ENCODE measurements around the gene ANP32B.

ANP32B gene

DNA sequence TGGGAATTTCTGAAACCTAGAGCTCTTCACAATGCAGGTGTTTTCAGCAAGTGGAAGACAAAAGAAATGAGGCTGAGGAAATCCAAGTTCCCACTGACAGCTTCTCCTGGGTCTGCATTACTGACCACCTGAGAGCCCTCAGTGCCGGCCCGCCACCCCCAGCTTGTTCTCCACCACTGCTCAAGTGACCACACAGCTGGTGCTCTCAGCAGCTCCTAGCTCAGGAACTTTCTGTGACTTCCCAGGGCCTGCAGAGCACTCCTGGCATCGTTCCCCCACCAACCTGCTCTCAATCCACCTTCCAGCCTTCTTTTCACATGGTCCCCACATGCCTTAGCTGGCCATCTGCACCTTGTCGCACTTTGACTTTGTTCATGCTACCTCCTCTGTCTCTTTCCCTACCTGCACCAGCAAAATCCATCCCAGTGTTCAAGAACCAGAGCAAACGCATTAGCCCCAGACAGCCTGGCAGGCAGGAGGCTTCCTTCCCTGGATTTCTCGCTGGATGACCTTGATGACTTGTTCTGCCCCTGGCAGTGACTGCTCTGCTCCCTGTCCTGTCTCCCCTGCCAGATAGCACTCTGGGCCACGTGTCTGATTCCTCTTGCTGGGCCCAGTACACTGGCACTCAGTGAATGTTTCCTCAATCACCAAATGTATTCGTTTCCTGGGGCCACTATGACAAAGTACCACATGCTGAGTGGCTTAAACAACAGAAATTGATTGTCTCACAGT is 38.3 kb downstream of the ANP32B start:
- DNase-seq = no peak

GRCh38 chr9:98022447-98022846 is 39.3 kb downstream of the ANP32B start:
- no peak for DNase-seq

DNA sequence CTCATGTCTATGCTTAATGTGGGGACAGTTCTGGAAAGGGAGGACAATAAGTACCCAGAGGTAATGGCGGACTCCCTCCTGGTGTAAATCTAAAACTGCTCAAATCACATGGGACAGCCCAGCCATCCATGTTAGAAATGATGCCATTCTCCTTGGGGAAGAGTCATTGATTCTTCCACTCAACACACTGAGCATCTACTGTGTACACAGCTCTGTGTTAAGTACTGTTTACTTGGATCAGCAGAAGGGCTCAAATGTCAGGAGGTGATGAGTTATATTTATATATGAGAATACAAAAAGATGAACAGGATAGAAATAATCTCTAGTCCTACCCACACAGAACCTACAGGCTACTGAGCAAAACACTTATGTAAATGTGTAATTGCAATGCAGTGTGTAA is 41.6 kb downstream of the ANP32B start:
- DNase-seq = no peak

GRCh38 chr9:98031169-98031568 is 48.0 kb downstream of the ANP32B start:
- DNase-seq = no peak

- no peak for DNase-seq
These were observed 48.8 kb downstream of the ANP32B start for GRCh38 chr9:98031935-98032334.

- DNase-seq = peak in 55 of 58 donors; percentile 3 to 86 (median 46)
These were observed 51.7 kb downstream of the ANP32B start for GRCh38 chr9:98034593-98035546.

- DNase-seq = no peak
These were observed 54.2 kb downstream of the ANP32B start for GRCh38 chr9:98037357-98037756.

- no peak for DNase-seq
These were observed 55.8 kb downstream of the ANP32B start for GRCh38 chr9:98038958-98039357.

DNA sequence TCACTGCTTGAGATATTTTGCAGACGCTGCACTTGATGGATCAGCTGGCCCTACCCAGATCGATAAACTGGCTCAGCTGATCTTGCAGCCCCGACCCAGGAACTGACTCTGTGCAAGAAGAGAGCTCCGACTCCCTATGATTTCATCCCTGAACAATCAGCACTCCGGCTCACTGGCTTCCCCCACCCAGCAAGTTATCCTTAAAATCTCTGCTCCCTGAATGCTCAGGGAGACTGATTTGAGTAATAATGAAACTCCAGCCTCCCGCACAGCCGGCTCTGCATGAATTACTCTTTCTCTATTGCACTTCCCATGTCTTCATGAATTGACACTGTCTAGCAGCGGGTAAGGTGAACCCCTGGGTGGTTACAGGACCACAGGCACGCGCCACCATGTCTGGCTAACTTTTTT is 56.5 kb downstream of the ANP32B start:
- DNase-seq = peak in 1 of 58 donors; percentile 6

GRCh38 chr9:98040212-98040611 is 57.1 kb downstream of the ANP32B start:
- DNase-seq = no peak

DNA sequence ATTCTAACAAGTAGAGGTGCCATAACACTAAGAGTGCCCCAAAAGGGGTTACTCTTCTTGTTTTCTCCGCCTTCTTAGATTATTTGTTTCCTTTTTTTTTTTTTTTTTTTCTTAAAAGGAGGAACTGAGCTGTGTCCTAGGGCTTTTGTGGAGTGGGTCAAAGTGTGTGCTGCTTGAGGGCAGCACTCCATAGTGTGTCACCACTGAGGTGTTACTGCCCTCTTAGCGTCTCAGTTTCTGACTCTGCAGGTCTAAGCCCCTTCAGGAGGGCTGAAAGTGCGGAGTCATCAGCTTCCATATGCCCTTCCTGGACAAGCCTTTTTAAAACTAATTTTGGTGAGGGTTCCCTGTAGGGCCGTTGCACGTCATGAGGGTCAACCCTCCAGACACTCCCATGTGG is 60.8 kb downstream of the ANP32B start:
- DNase-seq = no peak

- peak in 1 of 58 donors; percentile 10 for DNase-seq
These were observed 62.4 kb downstream of the ANP32B start for GRCh38 chr9:98045234-98046179.

DNA sequence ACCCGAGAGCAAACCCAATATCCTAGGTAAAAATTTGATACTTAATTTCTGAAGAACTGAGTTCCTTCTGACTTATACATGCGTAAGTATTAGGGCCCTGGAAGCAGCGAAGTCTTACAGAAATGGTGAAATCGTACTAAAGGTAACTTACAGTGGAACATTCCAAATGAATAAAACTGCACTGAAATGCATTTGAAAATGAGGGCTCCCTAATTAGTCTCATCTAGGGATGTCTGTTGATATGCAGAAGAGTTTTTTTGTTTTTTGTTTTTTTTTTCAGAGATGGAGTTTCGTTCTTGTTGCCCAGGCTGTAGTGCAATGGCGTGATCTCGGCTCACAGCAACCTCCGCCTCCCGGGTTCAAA is 63.0 kb downstream of the ANP32B start:
- DNase-seq = no peak

DNA sequence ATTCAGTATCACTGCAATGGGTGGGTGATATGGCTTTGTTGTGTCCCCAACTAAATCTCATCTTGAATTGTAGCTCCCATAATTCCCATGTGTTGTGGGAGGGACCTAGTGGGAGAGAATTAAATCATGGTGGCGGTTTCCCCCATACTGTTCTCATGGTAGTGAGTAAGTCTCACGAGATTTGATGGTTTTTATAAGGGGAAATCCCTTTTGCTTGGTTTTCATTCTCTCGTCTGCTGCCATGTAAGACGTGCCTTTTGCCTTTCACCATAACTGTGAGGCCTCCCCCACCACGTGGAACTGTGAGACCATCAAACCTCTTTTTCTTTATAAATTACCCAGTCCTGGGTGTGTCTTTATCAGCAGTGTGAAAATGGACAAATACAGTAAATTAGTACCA is 63.9 kb downstream of the ANP32B start:
- no peak for DNase-seq

DNA sequence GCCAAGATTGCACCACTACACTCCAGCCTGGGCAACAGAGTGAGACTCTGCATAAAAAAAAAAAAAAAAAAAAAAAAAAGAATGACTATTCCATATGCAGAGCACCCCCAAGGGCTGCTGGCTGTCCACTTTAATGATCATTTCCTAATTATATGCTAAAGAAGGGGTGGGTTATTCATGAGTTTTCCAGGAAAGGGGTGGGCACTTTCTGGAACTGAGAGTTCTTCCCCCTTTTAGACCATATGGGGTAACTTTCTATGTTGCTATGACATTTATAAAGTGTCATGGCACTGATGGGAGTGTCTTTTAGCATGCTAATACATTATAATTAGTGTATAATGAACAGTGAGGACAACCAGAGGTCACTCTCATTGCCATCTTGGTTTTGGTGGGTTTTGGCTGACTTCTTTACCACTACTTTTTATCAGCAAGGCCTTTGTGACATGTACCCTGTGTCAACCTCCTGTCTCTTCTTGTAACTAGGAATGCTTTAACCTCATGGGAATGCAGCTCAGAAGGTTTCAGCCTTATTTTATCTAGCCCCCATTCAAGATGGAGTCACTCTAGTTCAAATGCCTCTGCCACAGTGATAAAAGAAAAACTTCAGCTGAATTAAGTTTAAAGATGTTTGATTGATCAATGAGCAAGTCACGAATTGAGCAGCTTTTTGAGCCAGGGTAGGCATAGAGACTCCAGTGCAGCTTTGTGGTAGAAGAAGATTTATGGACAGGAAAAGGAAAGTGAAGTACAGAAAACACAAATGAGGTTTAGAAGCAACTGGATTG is 66.3 kb downstream of the ANP32B start:
- no peak for DNase-seq

GRCh38 chr9:98050351-98050750 is 67.2 kb downstream of the ANP32B start:
- no peak for DNase-seq

GRCh38 chr9:98054376-98054951 is 71.3 kb downstream of the ANP32B start:
- DNase-seq = no peak

DNA sequence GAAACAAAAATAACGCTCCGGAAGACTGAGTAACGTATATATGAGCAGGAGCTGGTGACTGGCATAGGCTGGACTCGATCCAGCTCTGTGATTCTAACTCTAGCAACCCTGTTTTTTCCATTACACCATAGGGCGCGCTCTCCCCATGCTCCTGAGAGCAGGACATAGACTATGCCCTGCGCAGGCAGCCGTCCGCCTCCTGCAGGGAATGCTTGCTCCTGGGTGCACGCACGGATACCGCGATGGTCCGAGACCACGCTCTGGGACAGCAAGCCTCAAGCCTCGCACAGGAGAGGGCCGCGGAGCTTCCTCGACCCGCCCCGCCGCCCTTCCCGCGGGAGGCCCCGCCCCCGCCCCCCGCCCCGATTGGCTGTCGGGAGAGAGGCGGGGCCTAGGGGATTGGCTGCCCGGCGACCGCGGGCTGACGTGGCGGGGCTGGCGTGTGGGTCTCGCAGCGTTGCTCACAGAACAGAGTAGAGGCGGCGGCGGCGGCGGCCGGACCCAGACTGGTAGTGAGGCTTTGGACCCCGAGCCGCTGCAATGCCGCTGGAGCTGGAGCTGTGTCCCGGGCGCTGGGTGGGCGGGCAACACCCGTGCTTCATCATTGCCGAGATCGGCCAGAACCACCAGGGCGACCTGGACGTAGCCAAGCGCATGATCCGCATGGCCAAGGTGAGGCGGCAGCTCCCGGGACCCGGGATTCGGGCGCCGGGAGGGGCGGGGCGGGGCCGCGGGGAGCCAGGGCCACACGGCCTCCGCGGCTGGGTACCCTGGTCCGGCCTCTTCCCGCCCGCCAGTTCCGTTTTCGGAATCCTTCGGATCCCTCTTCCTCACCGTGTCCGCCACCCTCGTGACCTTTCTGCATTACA is 73.4 kb downstream of the ANP32B start, which contains the start of gene NANS:
TSS of gene NANS (plus strand) at position 464 of the 869 bp plus-strand sequence. CDS start at position 541, 77 bp downstream.
- DNase-seq = peak; percentile 62 to 98 (median 89)

Data from anterior cingulate cortex (tissue), 58 donors.